ENCODE measurements around the gene SAPCD2.
A peak's percentile ranks its signal among the peaks of the same experiment; 100 is the strongest.
"Not testable (repeated sequence)": the region's sequence is repeated elsewhere in the genome, so short reads cannot be mapped to it uniquely, and the experiment has no call there.

The SAPCD2 gene, protein sequence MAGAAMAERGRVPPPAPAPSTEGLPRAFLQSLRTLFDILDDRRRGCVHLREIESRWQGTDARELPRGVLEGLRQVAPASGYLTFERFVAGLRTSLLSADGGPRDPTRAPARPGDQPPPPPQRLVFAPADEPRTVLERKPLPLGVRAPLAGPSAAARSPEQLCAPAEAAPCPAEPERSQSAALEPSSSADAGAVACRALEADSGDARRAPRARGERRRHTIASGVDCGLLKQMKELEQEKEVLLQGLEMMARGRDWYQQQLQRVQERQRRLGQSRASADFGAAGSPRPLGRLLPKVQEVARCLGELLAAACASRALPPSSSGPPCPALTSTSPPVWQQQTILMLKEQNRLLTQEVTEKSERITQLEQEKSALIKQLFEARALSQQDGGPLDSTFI

DNA sequence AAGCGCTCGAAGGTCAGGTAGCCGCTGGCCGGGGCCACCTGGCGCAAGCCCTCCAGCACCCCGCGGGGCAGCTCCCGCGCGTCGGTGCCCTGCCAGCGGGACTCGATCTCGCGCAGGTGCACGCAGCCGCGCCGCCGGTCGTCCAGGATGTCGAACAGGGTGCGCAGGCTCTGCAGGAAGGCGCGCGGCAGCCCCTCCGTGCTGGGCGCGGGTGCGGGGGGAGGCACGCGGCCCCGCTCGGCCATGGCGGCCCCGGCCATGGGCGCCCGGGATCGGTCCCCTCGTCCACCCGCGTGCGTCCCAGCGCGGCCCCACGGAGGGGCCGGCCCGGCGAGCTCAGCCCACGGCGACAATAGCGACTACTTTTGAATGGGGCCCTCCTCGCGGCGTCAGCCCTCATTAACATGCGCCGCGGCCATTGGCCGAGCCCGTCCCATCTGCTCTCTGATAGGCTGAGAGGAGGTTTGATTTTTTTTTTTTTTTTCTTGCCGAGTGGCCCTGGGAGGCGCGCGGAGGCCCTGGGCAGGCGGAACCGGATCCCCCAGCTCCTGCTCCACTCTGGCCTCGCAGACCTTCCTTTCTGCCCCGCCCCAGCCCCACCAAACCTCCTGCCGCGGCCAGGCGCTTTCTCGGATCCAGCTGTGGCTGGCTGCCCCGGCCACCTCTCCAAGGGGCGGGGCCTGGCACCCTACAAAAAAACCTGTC, at the start of gene SAPCD2:
Gene SAPCD2 (minus strand): TSS at position 357 of the 705 bp plus-strand sequence. CDS start 97 bp downstream, at position 260.
- DNase-seq = peak; percentile 82

DNA sequence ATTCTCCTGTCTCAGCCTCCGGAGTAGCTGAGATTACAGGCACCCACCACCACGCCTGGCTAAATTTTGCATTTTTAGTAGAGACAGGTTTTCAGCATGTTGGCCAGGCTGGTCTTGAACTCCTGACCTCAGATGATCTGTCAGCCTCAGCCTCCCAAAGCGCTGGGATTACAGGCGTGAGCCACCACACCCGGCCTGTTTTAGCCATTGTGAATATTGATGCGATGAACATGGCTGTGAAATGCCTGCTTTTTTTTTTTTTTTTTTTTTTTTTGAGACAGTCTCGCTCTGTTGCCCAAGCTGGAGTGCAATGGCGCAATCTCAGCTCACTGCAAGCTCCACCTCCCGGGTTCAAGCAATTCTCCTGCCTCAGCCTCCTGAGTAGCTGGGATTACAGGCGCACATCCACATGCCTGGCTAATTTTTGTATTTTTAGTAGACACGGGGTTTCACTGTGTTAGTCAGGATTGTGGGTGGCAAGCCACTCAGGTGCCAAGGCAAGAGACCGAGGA, 47.8 kb upstream of the SAPCD2 start:
- DNase-seq = not testable (repeated sequence)

DNA sequence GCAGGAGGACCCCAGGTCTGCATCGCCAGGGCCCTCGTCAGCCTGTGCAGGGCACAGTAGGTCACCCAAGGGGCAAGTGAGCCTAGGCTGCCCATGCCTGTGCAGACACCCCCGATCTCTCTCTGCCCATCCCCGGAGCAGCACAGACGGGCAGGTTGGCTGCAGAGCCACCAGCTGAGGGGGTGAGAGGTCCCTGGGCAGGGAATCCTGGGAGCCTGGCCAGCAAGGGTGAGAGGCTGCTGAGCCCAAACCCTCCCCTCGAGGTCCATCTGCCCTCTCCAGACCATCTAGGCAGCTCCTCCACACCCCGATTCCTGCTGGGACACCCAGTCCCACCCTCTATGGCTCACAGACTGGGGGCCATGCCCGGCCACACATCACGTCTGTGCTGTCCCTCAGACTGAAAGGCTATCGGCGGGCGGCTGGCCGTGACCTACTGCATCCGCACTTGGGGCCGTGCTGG, 46.9 kb upstream of the SAPCD2 start:
- no peak for DNase-seq

DNA sequence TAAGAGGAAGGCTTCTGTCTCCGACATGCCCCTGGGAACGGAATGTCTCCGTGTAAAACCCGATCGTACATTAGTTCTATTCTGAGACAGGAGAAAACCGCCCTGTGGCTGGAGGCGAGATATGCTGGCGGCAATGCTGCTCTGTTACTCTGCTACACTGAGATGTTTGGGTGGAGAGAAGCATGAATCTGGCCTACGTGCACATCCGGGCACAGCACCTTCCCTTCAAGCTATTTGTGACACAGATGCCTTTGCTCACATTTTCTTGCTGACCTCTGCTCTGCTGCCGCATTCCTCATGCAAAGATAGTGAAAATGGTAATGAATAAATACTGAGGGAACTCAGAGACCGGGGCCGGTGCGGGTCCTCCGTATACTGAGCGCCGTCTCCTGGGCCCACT, 46.4 kb upstream of the SAPCD2 start:
- no peak for DNase-seq

DNA sequence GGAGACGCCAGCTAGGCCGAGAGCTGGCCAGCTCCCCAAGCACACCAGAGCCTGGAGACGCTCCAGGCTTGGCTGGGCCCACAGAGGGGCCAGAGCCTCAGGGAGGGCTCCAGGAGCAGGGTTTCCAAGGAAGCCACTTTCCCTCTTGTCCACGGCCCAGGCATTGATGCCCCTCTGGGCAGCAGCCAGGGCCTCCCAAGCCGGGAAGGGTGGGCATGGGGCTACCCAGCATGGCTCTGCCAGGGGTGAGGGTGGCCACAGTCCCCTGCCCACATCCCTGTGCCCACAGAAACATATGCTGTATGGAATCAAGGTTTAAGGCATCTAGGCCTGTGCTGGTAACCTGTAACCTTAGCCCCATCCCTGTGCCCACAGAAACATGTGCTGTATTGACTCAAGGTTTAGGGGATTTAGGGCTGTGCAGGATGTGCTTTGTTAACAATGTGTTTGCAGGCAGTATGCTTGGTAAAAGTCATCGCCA, 45.7 kb upstream of the SAPCD2 start:
- DNase-seq = no peak

DNA sequence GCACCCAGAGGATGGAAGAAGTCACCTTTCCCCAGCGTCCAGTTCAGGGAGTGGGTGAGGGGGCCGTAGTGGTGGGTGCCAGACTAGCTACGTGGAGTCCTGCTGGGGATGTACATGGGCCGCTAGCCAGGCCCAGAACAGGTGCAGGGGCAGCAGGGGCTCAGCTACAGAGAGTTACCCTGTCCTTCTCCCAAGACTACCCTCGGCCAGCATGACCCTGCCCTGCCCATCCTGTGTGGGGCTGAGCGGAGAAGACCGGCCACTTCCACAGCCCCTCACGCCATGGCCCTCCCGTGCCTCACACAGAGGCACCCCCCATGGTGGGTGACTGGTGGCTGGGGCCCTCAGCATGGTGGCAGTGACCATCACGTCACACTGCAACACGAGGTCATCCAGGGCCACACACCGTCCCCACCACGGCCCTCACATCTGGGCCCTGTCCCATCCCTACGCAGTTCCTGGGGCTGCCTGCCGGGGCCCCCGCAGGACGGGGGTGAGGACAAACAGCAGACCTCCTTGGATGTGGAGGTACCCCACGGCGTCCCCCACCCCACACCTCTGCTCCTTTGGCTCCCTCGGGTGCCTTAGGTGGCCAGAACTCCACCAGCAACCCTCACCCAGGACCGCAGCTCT, 45.2 kb upstream of the SAPCD2 start:
- no peak for DNase-seq

DNA sequence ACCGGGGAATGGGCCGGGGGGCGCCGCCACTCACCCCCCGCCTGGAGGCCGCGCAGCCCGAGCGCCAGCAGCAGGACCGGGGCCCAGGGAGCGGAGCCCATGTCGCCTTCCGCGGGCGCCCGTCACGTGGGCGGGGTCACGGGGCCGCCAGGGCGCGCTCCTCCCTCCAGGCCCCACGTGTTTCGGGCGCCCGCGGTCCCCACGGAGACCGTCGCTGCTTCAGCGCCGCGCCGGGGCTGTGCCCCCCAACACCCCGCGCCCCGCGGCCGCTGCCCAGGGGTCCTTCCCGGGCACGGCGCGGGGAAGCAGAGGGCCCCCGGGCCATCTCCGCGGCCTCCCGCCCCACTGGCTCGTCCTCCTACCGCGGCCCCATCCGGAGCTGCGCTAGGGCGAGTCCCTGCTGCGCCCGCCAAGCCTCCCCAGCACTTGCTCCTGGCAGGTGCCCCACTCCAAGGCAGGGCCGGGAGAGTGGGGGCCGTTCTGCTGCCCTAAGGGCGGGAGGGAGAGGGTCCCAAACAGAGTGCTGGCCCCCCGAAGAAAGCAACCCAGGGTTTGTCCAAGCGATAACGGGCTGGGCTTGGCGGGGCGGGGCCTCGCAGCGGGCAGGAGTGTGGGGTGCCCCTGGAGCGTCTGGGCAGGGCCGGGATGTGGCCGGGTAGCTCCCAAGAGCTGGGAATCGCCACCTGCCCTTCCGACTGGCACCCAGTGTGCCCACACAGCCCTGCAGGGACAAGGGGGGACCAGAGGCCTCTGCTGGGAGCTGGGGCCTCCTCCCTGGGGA, 44.4 kb upstream of the SAPCD2 start, which contains the start of gene DPP7:
Gene DPP7 (minus strand): TSS at position 121 of the 781 bp plus-strand sequence. CDS start 20 bp downstream, at position 101.
- DNase-seq = peak; percentile 31

DNA sequence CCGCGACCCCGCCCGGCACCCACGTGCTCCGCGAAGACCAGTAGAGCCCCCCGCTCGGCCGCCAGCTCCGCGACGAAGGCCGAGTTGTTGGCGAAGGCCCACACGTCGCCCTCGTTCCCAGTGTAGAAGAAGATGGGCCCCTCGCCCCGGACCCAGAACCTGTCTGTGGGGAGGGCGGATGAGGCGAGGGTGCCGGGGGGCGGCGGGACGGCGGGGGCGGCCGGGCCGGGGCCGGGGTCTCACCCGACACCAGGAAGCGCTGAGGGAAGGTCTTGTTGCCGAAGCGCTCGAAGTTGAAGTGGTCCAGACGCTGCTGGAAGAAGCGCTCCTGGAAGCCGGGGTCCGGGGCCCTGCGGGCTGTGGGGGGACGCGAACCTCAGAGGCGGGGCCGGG, 43.9 kb upstream of the SAPCD2 start:
- no peak for DNase-seq

DNA sequence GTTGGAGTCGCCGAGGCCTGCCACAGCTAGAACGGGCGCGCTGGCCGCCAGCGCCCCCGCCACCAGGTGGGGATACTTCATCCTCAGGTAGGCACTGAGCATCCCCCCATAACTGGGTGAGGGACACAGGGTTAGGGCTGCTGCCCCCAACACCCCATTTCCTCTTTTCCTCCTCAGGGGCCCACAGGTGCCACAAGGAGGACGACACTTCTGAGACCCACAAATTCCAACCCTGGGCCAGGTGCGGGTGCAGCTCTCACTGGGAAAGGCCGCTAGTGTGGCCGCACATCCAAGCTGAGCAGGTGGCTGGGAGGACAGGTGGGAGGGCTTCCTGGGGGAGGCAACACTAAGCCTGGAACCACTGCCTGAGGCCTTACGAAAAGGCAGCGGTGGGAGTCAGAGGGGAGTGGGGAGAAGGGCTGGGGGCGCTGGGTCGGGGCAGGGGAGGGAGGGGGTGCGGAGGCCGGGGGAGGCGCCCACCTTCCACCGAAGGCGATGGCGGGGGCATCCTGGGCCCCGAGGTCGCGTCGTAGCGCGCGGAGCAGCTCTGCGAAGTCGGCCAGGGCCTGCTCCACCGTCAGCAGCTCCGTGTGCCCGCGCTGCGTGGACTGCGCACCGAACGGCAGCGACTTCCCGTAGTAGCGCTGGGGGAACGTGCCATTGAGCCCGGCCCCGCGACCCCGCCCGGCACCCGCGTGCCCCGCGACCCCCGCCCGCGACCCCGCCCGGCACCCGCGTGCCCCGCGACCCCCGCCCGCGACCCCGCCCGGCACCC, 43.2 kb upstream of the SAPCD2 start:
- no peak for DNase-seq

DNA sequence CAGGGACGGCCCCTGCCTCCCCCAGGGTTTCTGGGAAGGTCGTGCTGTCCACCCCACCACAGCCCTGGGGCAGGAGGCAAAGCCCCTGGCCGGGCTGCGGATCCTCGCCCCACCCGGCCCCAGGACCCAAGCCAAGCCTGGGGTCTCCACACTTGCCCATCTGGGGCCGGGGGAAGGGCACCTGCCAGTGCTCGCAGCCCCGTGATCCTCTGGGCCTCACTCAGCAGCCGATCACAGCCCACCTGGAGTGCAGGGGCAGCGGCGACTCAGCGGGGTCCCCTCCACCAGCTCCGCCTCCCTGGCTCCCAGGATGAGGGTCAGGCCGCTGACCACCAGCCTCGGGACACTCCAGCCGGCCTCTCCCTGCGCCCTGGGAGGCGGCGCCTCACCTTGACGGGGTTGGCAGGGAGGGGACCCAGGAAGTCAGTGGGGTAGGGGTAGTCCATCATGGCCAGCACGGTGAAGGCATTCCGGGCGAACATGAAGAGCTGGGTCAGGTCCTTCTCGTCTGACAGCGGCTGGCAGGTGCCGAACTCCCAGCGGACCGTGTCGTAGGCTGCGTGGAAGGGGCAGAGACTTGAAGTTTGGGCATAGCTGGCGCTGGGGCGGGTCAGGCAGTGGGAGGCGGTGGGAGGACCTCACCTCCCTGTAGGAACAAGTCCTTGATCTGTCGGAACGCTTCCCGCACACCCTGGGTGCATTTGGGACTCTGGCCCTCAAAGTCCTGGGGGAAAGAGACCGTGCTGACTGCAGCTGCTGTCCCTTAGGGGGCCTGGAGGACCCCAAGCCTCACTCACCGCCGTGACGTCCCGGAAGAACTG, 42.4 kb upstream of the SAPCD2 start:
- no peak for DNase-seq

DNA sequence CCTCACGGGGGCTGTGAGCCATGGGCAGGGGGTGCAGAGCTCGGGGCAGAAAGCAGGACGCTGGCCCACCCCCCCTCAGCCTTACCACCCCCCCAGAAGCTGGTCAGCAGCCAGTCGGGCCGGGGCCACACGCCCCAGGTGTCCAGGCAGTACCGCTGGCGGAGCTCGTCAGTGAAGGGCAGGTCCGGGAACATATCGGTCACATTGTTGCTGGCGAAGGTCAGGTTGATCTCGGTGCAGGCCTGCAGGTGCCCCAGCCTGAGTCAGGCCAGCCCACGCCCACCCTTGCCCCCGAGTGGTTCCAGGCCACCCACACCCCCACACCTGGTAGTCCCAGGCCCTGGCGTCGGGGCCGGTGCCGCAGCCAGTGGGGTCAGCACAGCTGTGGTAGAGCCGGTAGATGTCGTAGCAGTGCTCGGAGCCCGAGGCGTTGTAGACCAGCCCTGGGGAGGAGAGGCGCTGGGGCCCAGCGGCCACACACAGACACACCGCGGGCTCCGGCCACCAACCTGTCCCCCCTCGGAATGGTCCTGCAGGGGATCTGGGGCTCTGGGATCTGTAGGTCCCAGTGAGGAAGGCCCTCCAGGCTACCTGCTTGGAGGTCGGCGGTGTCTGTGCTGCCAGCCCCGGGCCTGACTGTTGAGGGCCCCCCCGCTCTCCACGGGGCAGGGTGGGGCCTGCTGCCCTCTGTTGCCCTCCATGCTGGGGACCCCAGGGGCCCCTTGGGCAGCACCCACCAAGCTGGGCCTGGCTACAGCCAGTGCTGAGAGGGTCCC, 41.6 kb upstream of the SAPCD2 start:
- DNase-seq = no peak

DNA sequence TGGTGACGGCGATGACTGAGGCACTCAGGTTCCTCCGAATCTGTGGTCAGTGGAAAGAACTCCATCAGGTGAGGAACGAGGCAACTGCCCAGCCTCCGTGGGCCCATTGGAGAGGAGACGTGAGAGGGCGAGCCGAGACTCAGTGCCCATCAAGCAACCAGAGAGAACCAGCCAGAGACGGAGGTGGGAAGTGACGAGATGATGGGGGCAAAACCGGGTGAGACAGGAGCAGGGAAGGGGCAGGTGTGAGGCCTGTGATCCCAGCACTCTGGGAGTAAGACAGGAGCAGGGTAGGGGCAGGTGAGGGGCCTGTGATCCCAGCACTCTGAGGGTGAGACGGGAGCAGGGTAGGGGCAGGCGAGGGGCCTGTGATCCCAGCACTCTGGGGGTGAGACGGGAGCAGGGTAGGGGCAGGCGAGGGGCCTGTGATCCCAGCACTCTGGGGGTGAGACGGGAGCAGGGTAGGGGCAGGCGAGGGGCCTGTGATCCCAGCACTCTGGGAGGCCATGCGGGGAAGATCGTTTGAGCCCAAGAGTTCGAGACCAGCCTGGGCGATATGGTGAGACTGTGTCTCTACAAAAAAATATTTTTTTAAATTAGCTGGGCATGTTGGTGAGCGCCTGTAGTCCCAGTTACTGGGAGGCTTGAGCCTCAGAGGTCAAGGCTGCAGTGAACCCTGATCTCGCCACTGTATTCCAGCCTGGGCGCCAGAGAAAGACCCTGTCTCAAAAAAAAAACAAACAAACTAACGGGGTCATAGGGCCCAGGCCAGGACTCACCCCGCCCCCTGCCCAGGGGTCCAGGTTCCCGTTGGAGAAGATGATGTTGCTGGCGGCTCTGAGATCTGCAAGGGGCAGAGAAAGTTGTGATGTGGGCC, 40.8 kb upstream of the SAPCD2 start:
- DNase-seq = no peak

DNA sequence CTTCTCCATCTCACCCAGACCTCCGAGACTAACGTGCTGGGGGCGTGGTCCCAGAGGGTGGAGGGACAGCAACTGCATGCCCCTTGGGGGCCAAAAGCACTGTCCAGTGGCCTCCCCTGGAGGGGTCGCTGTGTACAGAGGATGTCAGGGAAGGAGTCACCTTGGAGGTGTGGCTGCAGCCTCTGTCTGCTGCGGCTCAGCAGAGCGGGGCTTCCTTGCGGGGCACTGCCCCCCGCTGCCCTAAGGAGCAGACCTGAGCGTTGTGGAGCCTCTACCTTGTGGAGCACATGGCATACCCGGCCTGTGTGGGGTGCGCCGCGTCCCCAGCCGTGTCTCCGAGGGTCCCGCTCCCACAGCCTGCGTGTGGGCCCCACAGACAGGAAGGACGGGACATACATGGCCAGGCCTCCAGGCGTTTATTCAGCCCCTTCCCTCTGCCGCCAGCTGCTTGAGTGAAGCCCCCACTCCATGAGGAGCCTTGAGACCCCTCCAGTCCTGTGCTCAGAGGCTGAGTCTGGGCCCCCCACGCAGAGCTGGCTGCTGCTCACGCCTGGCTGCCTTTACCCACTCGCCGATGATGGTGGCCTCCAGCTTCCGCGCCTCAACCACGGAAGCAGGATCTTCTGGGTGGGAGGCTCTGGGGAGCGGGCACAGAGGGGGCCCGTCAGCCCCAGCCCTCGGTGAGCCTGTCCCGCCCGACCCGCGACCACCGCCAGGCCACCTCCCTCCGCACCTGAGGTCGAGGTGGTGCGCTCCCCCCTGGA, 40.0 kb upstream of the SAPCD2 start:
- no peak for DNase-seq

DNA sequence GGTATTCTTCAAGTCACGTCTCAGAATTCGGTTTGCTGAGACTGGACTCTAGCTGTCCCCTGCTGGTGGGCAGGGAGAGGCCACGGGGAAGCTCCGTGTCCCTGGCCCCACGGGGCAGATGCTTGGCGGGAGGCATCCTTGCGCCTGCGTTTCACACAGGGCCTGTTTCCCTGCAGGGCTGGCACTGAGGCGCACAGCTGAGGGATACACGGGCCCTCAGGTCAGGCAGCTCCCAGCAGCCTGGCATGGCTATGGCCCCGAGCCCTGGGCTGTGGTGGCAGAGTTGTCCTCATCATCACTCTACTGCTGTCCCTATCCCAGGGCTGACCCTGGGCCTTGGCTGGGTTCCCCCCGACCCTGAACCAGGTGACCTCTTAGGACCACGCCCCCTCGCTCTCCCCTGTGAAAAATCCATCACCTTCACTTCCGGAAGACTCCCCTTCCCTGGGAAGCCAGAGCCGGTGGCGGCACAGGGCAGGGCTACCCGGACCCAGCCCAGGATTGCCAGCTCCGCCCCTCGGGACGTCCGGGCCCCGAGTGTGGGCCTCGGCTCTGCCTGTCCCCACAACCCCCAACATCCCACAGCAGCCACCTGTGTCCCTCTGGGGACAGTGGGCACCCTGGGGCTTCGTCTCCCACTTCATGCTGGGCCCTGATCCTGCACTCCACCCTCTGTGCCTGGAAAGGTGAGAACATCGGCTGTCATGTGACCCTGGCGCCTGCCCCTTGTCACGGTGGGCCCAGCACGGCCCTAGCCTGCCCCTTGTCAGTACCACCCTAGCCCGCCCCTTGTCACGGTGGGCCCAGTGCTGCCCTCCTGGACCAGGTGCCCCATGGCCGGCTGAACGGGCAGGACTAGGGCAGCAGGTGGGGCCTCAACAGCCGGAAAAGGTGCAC, 39.1 kb upstream of the SAPCD2 start:
- DNase-seq = no peak

DNA sequence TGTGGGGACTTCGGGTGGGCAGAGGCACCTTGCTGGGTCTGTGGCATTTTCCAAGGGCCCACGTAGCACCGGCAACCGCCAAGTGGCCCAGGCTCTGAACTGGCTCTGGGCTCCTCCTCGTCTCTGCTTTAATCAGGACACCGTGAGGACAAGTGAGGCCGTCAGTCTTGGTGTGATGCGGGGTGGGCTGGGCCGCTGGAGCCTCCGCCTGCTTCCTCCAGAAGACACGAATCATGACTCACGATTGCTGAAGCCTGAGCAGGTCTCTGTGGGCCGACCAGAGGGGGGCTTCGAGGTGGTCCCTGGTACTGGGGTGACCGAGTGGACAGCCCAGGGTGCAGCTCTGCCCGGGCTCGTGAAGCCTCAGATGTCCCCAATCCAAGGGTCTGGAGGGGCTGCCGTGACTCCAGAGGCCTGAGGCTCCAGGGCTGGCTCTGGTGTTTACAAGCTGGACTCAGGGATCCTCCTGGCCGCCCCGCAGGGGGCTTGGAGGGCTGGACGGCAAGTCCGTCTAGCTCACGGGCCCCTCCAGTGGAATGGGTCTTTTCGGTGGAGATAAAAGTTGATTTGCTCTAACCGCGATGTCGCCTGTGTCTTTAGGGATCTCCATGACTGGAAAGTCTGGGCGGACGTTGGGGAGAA, 38.4 kb upstream of the SAPCD2 start:
- DNase-seq = no peak

DNA sequence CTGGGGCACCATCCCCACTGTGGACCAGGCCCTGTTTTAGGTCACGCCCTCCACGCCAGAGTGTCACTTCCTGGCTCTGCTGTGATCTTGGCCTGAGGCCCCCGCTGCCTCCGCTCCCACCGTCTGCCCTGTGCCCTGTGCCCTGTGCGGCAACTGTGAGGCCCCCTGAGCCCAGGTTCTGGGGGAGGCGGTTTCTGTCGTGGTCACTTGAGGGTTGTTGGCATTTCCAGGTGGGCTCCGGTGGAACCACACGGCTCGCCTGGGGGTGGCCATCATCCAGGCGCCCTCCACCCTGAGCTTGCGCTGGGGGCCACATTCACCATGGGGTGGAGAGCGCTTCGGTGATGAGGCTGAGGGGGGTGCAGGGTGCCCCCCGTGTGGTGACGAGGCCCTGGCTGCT, 37.6 kb upstream of the SAPCD2 start:
- no peak for DNase-seq

All from fibroblast of upper back skin (primary cell).